H9 (cell line): Measurements from ENCODE around the gene USP5. TPM values are rescaled to one million over a fixed set of nuclear protein-coding genes. Genes with fewer than 3 reads are reported as not detected.

Experiments
- DNase-seq: peaks from one replicate; pipeline ENCODE4 v3.0.0-alpha.2; 2017
- H2AFZ ChIP-seq: one replicate; pipeline ENCODE4 v1.6.1; 2013; ENCODE audit warnings: mild to moderate bottlenecking, low read length, control low read depth, moderate library complexity
- H2AK5ac ChIP-seq: 2 replicates; pipeline ENCODE4 v1.6.1; 2013; ENCODE audit warnings: low read length, control low read depth, mixed read lengths; ENCODE audit not compliant: insufficient read length
- H2BK120ac ChIP-seq: one replicate; pipeline ENCODE4 v1.6.1; 2013; ENCODE audit warnings: low read depth, mild to moderate bottlenecking, low read length, control low read depth, inconsistent platforms; ENCODE audit not compliant: poor library complexity, severe bottlenecking
- H2BK12ac ChIP-seq: 2 replicates; pipeline ENCODE4 v1.6.1; 2013; ENCODE audit warnings: low read length, control low read depth, mixed read lengths, low read depth; ENCODE audit not compliant: insufficient read length
- H2BK15ac ChIP-seq: 2 replicates; pipeline ENCODE4 v1.6.1; 2013; ENCODE audit warnings: low read depth, low read length, control low read depth
- H2BK20ac ChIP-seq: one replicate; pipeline ENCODE4 v1.6.1; 2013; ENCODE audit warnings: low read depth, mild to moderate bottlenecking, low read length, control low read depth, inconsistent platforms; ENCODE audit not compliant: poor library complexity, severe bottlenecking
- H2BK5ac ChIP-seq: 2 replicates; pipeline ENCODE4 v1.6.1; 2013; ENCODE audit warnings: low read length, control low read depth, mixed read lengths; ENCODE audit not compliant: insufficient read length
- H3K14ac ChIP-seq: 2 replicates; pipeline ENCODE4 v1.6.1; 2013; ENCODE audit warnings: low read length, control low read depth; ENCODE audit not compliant: insufficient read depth
- H3K18ac ChIP-seq: 2 replicates; pipeline ENCODE4 v1.6.1; 2013; ENCODE audit warnings: low read depth, mild to moderate bottlenecking, mixed read lengths, low read length, control low read depth; ENCODE audit not compliant: insufficient read length
- H3K23ac ChIP-seq: 2 replicates; pipeline ENCODE4 v1.6.1; 2013; ENCODE audit warnings: low read length, control low read depth, mixed read lengths, low read depth; ENCODE audit not compliant: insufficient read length
- H3K23me2 ChIP-seq: 2 replicates; pipeline ENCODE4 v1.6.1; 2013; ENCODE audit warnings: low read depth, mild to moderate bottlenecking, mixed read lengths, low read length, control low read depth; ENCODE audit not compliant: insufficient read length, poor library complexity, severe bottlenecking
- H3K27ac ChIP-seq: 2 replicates; pipeline ENCODE4 v1.5.1; 2013; ENCODE audit warnings: low read length, control low read depth, mixed read lengths, low read depth; ENCODE audit not compliant: insufficient read length
- H3K27me3 ChIP-seq: 2 replicates; pipeline ENCODE4 v1.6.1; 2013; ENCODE audit warnings: low read length, control low read depth, inconsistent platforms; ENCODE audit not compliant: insufficient read depth
- H3K4ac ChIP-seq: 2 replicates; pipeline ENCODE4 v1.6.1; 2013; ENCODE audit warnings: low read depth, mild to moderate bottlenecking, control low read depth, inconsistent platforms, low read length, moderate library complexity
- H3K4me1 ChIP-seq: 2 replicates; pipeline ENCODE4 v1.6.1; 2013; ENCODE audit warnings: low read length, control low read depth, inconsistent platforms; ENCODE audit not compliant: insufficient read depth
- H3K4me2 ChIP-seq: 2 replicates; pipeline ENCODE4 v1.6.1; 2013; ENCODE audit warnings: low read length, control low read depth, mixed read lengths; ENCODE audit not compliant: insufficient read length, insufficient read depth
- H3K56ac ChIP-seq: 2 replicates; pipeline ENCODE4 v1.6.1; 2013; ENCODE audit warnings: low read depth, mild to moderate bottlenecking, mixed read lengths, low read length, control low read depth; ENCODE audit not compliant: insufficient read length
- H3K79me1 ChIP-seq: 2 replicates; pipeline ENCODE4 v1.6.1; 2013; ENCODE audit warnings: low read depth, mild to moderate bottlenecking, moderate library complexity, low read length, control low read depth, inconsistent platforms; ENCODE audit not compliant: insufficient read depth, poor library complexity, severe bottlenecking
- H3K79me2 ChIP-seq: 2 replicates; pipeline ENCODE4 v1.6.1; 2013; ENCODE audit warnings: low read length, control low read depth, inconsistent platforms; ENCODE audit not compliant: insufficient read depth
- H3K9ac ChIP-seq: 2 replicates; pipeline ENCODE4 v1.6.1; 2013; ENCODE audit warnings: low read length, control low read depth, mixed read lengths; ENCODE audit not compliant: insufficient read length; ENCODE audit errors: extremely low read depth
- H3K9me3 ChIP-seq: one replicate; pipeline ENCODE4 v1.6.1; 2013; ENCODE audit warnings: low read depth, low read length, inconsistent platforms; ENCODE audit not compliant: control insufficient read depth
- H3T11ph ChIP-seq: one replicate; pipeline ENCODE4 v1.6.1; 2013; ENCODE audit warnings: mild to moderate bottlenecking, low read length, control low read depth, inconsistent platforms
- H4K20me1 ChIP-seq: one replicate; pipeline ENCODE4 v1.6.1; 2013; ENCODE audit not compliant: control insufficient read depth, insufficient read length, insufficient read depth
- H4K5ac ChIP-seq: 2 replicates; pipeline ENCODE4 v1.6.1; 2013; ENCODE audit warnings: low read depth, mild to moderate bottlenecking, mixed read lengths, low read length, control low read depth; ENCODE audit not compliant: insufficient read length
- H4K8ac ChIP-seq: replicated peaks from 2 replicates; pipeline ENCODE4 v1.6.1; 2013; ENCODE audit warnings: low read length, control low read depth, mixed read lengths, low read depth; ENCODE audit not compliant: insufficient read length
- H4K91ac ChIP-seq: 2 replicates; pipeline ENCODE4 v1.6.1; 2013; ENCODE audit warnings: low read depth, mild to moderate bottlenecking, moderate library complexity, mixed read lengths, low read length, control low read depth; ENCODE audit not compliant: insufficient read length
- H3K27ac Mint-ChIP-seq, 3 experiments: 2 replicates in 2 of 3; 3 replicates in 1 of 3; pipeline ENCODE4 v1.8.0; 2020 to 2021; ENCODE audit warnings: mixed read lengths in 3 of 3, mild to moderate bottlenecking in 1 of 3, moderate library complexity in 1 of 3
- H3K27me3 Mint-ChIP-seq: 2 replicates; pipeline ENCODE4 v1.8.0; 2021; ENCODE audit warnings: low read depth, mild to moderate bottlenecking, moderate library complexity, mixed read lengths
- H3K36me3 Mint-ChIP-seq, 3 experiments: 2 replicates in 2 of 3; 3 replicates in 1 of 3; pipeline ENCODE4 v1.8.0; 2020 to 2021; ENCODE audit warnings: low read depth in 3 of 3, mixed read lengths in 3 of 3; ENCODE audit not compliant: insufficient read depth in 1 of 3
- H3K4me1 Mint-ChIP-seq, 2 experiments: 2 replicates each; pipeline ENCODE4 v1.8.0; 2020; ENCODE audit warnings: mixed read lengths in 2 of 2
- H3K4me3 Mint-ChIP-seq, 2 experiments: 2 replicates in 1 of 2; 3 replicates in 1 of 2; pipeline ENCODE4 v1.8.0; 2020 to 2021; ENCODE audit warnings: mild to moderate bottlenecking in 2 of 2, mixed read lengths in 2 of 2, moderate library complexity in 1 of 2
- H3K9me3 Mint-ChIP-seq, 2 experiments: 2 replicates in 1 of 2; 3 replicates in 1 of 2; pipeline ENCODE4 v1.8.0; 2020; ENCODE audit warnings: mild to moderate bottlenecking in 2 of 2, mixed read lengths in 2 of 2, moderate library complexity in 1 of 2
- CTCF ChIP-seq: fragments of 200-600 bp; sonication (generic); conservative IDR thresholded peaks from 3 replicates; pipeline ENCODE4 v1.8.0; 2021; ENCODE audit warnings: antibody characterized with exemption, mild to moderate bottlenecking
- WGBS: extraction: QIAGEN DNeasy Blood & Tissue Kit; methylation state at CpG from one replicate; pipeline ENCODE4 v1.1.7; 2013; ENCODE audit warnings: missing lambda C conversion rate, low lambda C conversion rate, mixed read lengths; ENCODE audit not compliant: insufficient read length; ENCODE audit errors: extremely low coverage; 5-methylcytosine and 5-hydroxymethylcytosine counted together
- total RNA-seq: library from RNA; stranded (reverse); gene quantifications from 2 replicates; pipeline ENCODE4 v1.2.1, GENCODE V29; 2021

Gene USP5
- total RNA-seq, 1 experiment from 2014 or later: 143 TPM

- no peaks in the 10 kb centered on the region for H3K79me1 ChIP-seq
- H3K9me3 ChIP-seq: no peaks in the 10 kb centered on the region
- peaks cover 8% of the 10 kb centered on the region for H3K23me2 ChIP-seq
- H3K4me3 Mint-ChIP-seq: peak overlapping the region; percentile 17 to 72; a peak in 2 of 5 replicates
- peaks cover 49% of the 10 kb centered on the region in 2 experiments for H3K4me1 Mint-ChIP-seq
- H3K27me3 Mint-ChIP-seq: peaks cover 68% of the 10 kb centered on the region
- H3K9ac ChIP-seq: no peak overlapping the region
- peak; percentile 94 for DNase-seq
- H3K27ac Mint-ChIP-seq: peak overlapping the region in 2 of 3 experiments; percentile 74 to 96; a peak in 2 of 7 replicates
- H3K18ac ChIP-seq: no peak overlapping the region
- no peak overlapping the region for H2BK120ac ChIP-seq
- no peak overlapping the region for H2BK20ac ChIP-seq
- no peaks in the 10 kb centered on the region for H3K79me2 ChIP-seq
- peaks cover 4% of the 10 kb centered on the region; the same call in 1 of the 2 replicates for H3K27me3 ChIP-seq
- no peak overlapping the region for H3T11ph ChIP-seq
- no peaks in the 10 kb centered on the region for H4K20me1 ChIP-seq
- H4K91ac ChIP-seq: no peak overlapping the region
- peaks cover 0 to 3% (median 0%) of the 10 kb centered on the region in 3 experiments; a peak in 1 of 7 replicates for H3K36me3 Mint-ChIP-seq
- H3K23ac ChIP-seq: no peak overlapping the region
- H4K5ac ChIP-seq: no peak overlapping the region
- H3K14ac ChIP-seq: no peak overlapping the region
- H3K27ac ChIP-seq: no peak overlapping the region
- TF ChIP-seq CTCF: no peak
- H3K4me1 ChIP-seq: peaks cover 7% of the 10 kb centered on the region; the same call in 1 of the 2 replicates
- H3K4me2 ChIP-seq: peak overlapping the region; percentile 17
- H4K8ac ChIP-seq: no peak overlapping the region
- H2BK5ac ChIP-seq: no peak overlapping the region
- H2AFZ ChIP-seq: no peak overlapping the region
- no peak overlapping the region for H3K56ac ChIP-seq
- no peak overlapping the region for H2BK12ac ChIP-seq
- peaks cover 0 to 2% of the 10 kb centered on the region in 2 experiments; a peak in 1 of 5 replicates for H3K9me3 Mint-ChIP-seq
- no peak overlapping the region for H2AK5ac ChIP-seq
- no peak overlapping the region for H3K4ac ChIP-seq
- no CpG with 5 or more reads among the region's 10 CpGs for WGBS
- H2BK15ac ChIP-seq: no peak overlapping the region
Measured at GRCh38 chr12:6818222-6818621, 33.7 kb upstream of the USP5 start.
